HEK293 (cell line): ENCODE results near the gene PCTP.

Source experiments
- IKZF3 ChIP-seq: fragments of 450-650 bp; IDR thresholded peaks from 2 replicates; pipeline ENCODE4 v1.5.0; 2018; ENCODE audit warnings: missing biosample characterization, mild to moderate bottlenecking, missing genetic modification characterization, moderate library complexity
- MYNN ChIP-seq: fragments of 450-650 bp; formaldehyde crosslinking; IDR thresholded peaks from 2 replicates; pipeline ENCODE4 v1.5.1; 2016; ENCODE audit warnings: missing biosample characterization, missing genetic modification characterization, borderline replicate concordance
- OVOL3 ChIP-seq: fragments of 450-650 bp; formaldehyde crosslinking; IDR thresholded peaks from 2 replicates; pipeline ENCODE4 v1.5.1; 2016; ENCODE audit warnings: missing biosample characterization, missing genetic modification characterization
- PRDM2 ChIP-seq: fragments of 450-650 bp; formaldehyde crosslinking; IDR thresholded peaks from 2 replicates; pipeline ENCODE4 v1.5.1; 2016; ENCODE audit warnings: missing biosample characterization, missing genetic modification characterization, borderline replicate concordance
- SALL2 ChIP-seq: fragments of 450-650 bp; formaldehyde crosslinking; IDR thresholded peaks from 2 replicates; pipeline ENCODE4 v1.5.0; 2017; ENCODE audit warnings: missing biosample characterization, mild to moderate bottlenecking, missing genetic modification characterization, borderline replicate concordance
- TSHZ1 ChIP-seq: fragments of 450-650 bp; formaldehyde crosslinking; IDR thresholded peaks from 2 replicates; pipeline ENCODE4 v1.5.1; 2016; ENCODE audit warnings: missing biosample characterization, missing genetic modification characterization, borderline replicate concordance
- WT1 ChIP-seq: fragments of 450-650 bp; formaldehyde crosslinking; IDR thresholded peaks from 2 replicates; pipeline ENCODE4 v1.5.1; 2016; ENCODE audit warnings: missing biosample characterization, missing genetic modification characterization
- ZBTB10 ChIP-seq: fragments of 450-650 bp; formaldehyde crosslinking; IDR thresholded peaks from 2 replicates; pipeline ENCODE4 v1.5.1; 2016; ENCODE audit warnings: missing biosample characterization, missing genetic modification characterization
- ZNF18 ChIP-seq: fragments of 450-650 bp; formaldehyde crosslinking; IDR thresholded peaks from 2 replicates; pipeline ENCODE4 v1.5.1; 2016; ENCODE audit warnings: missing biosample characterization, missing genetic modification characterization
- ZNF266 ChIP-seq: fragments of 450-650 bp; formaldehyde crosslinking; IDR thresholded peaks from 2 replicates; pipeline ENCODE4 v1.5.1; 2016; ENCODE audit warnings: missing biosample characterization, missing genetic modification characterization, low read depth
- ZNF311 ChIP-seq: fragments of 450-650 bp; formaldehyde crosslinking; IDR thresholded peaks from 2 replicates; pipeline ENCODE4 v1.5.1; 2017; ENCODE audit warnings: missing biosample characterization, missing genetic modification characterization, borderline replicate concordance
- ZNF433 ChIP-seq: fragments of 450-650 bp; formaldehyde crosslinking; IDR thresholded peaks from 2 replicates; pipeline ENCODE4 v1.5.1; 2016; ENCODE audit warnings: missing biosample characterization, missing genetic modification characterization, low read depth
- ZNF558 ChIP-seq: fragments of 450-650 bp; formaldehyde crosslinking; IDR thresholded peaks from 2 replicates; pipeline ENCODE4 v1.5.1; 2016; ENCODE audit warnings: missing biosample characterization, missing genetic modification characterization
- ZNF571 ChIP-seq: fragments of 450-650 bp; formaldehyde crosslinking; IDR thresholded peaks from 2 replicates; pipeline ENCODE4 v1.5.0; 2017; ENCODE audit warnings: missing biosample characterization, missing genetic modification characterization
- ZSCAN16 ChIP-seq: fragments of 450-650 bp; formaldehyde crosslinking; IDR thresholded peaks from 2 replicates; pipeline ENCODE4 v1.5.1; 2016; ENCODE audit warnings: missing biosample characterization, missing genetic modification characterization
- TF ChIP-seq, protein P1 (sequence below): fragments of 450-650 bp; formaldehyde crosslinking; IDR thresholded peaks from 2 replicates; pipeline ENCODE4 v1.5.1; 2017; ENCODE audit warnings: missing biosample characterization, missing genetic modification characterization
- TF ChIP-seq, protein P2 (sequence below): fragments of 450-650 bp; formaldehyde crosslinking; IDR thresholded peaks from 2 replicates; pipeline ENCODE4 v1.5.1; 2016; ENCODE audit warnings: missing biosample characterization, missing genetic modification characterization
- TF ChIP-seq, protein P3 (sequence below): fragments of 450-650 bp; IDR thresholded peaks from 2 replicates; pipeline ENCODE4 v1.5.1; 2018; ENCODE audit warnings: missing biosample characterization, missing genetic modification characterization
- TF ChIP-seq, protein P4 (sequence below): fragments of 450-650 bp; formaldehyde crosslinking; IDR thresholded peaks from 2 replicates; pipeline ENCODE4 v1.5.1; 2016; ENCODE audit warnings: missing biosample characterization, missing genetic modification characterization

PCTP gene

DNA sequence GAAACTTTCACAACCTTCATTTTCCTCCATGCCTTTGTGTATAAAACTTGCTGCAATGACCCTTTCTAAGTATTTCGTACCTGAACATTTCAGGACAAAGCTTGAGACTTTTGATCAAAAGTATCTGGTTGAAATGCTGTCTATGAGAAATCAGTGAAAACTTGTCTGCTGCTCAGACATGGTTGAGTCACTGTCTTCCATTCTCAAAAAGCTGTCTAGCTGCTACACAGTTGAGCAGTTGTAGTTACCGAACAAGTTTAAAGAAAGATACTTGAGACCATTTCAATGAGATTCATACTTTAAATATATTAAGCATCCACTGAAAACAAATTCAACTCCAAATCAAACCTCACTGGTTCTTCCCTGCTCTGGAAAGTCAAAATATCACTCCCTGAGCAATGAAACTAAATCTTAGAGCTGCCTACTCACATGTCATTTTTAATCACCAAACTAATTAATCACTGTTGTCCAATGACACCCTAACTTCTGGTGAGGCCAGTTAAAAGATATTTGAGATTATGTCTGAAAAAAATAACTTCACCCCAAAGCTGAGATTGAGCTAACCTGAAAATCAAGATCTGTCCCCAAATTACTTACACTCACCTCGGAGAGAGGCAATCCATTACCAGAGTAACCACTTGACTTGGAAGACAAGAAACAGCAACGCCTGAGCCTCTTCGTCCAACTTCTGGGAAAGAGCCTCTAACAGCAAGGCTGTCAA lies 28.7 kb upstream of the PCTP start (continued):
- TF ChIP-seq PRDM2 (tag by site-specific recombination): no peak
- no peak for TF ChIP-seq ZNF18 (tag by site-specific recombination)
- TF ChIP-seq ZNF266 (tag by site-specific recombination): no peak
- TF ChIP-seq ZNF433 (tag by site-specific recombination): no peak
- no peak for TF ChIP-seq ZBTB10 (tag by site-specific recombination)
- TF ChIP-seq IKZF3 (tag by site-specific recombination): no peak
- TF ChIP-seq ZSCAN16 (tag by site-specific recombination): no peak
- no peak for TF ChIP-seq TSHZ1 (tag by site-specific recombination)
- TF ChIP-seq, protein P1, sequence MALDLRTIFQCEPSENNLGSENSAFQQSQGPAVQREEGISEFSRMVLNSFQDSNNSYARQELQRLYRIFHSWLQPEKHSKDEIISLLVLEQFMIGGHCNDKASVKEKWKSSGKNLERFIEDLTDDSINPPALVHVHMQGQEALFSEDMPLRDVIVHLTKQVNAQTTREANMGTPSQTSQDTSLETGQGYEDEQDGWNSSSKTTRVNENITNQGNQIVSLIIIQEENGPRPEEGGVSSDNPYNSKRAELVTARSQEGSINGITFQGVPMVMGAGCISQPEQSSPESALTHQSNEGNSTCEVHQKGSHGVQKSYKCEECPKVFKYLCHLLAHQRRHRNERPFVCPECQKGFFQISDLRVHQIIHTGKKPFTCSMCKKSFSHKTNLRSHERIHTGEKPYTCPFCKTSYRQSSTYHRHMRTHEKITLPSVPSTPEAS: no peak
- no peak for TF ChIP-seq SALL2
- TF ChIP-seq, protein P2, sequence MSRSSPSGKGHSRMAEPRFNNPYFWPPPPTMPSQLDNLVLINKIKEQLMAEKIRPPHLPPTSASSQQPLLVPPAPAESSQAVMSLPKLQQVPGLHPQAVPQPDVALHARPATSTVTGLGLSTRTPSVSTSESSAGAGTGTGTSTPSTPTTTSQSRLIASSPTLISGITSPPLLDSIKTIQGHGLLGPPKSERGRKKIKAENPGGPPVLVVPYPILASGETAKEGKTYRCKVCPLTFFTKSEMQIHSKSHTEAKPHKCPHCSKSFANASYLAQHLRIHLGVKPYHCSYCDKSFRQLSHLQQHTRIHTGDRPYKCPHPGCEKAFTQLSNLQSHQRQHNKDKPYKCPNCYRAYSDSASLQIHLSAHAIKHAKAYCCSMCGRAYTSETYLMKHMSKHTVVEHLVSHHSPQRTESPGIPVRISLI (tag by site-specific recombination): no peak
- TF ChIP-seq ZNF558: no peak
- TF ChIP-seq, protein P3, sequence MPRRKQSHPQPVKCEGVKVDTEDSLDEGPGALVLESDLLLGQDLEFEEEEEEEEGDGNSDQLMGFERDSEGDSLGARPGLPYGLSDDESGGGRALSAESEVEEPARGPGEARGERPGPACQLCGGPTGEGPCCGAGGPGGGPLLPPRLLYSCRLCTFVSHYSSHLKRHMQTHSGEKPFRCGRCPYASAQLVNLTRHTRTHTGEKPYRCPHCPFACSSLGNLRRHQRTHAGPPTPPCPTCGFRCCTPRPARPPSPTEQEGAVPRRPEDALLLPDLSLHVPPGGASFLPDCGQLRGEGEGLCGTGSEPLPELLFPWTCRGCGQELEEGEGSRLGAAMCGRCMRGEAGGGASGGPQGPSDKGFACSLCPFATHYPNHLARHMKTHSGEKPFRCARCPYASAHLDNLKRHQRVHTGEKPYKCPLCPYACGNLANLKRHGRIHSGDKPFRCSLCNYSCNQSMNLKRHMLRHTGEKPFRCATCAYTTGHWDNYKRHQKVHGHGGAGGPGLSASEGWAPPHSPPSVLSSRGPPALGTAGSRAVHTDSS (tag by site-specific recombination): no peak
- no peak for TF ChIP-seq OVOL3 (tag by site-specific recombination)
- no peak for TF ChIP-seq ZNF311
- no peak for TF ChIP-seq ZNF571 (tag by site-specific recombination)
- TF ChIP-seq MYNN (tag by site-specific recombination): no peak
- TF ChIP-seq, protein P4, sequence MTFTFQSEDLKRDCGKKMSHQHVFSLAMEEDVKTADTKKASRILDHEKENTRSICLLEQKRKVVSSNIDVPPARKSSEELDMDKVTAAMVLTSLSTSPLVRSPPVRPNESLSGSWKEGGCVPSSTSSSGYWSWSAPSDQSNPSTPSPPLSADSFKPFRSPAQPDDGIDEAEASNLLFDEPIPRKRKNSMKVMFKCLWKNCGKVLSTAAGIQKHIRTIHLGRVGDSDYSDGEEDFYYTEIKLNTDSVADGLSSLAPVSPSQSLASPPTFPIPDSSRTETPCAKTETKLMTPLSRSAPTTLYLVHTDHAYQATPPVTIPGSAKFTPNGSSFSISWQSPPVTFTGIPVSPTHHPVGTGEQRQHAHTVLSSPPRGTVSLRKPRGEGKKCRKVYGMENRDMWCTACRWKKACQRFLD (tag by site-specific recombination): no peak
- TF ChIP-seq WT1 (tag by site-specific recombination): peak; percentile 49; the same call in 1 of the 2 replicates
